WTC11 (cell line): ENCODE measurements around the gene DDX4.

Experiments
- CTCF ChIP-seq: fragments of 200-600 bp; IDR thresholded peaks from 2 replicates; pipeline ENCODE4 v1.8.0; 2022; ENCODE audit warnings: antibody characterized with exemption
- JUN ChIP-seq: sonication (generic); formaldehyde crosslinking; IDR thresholded peaks from 2 replicates; pipeline ENCODE4 v1.8.0; 2023; ENCODE audit warnings: mild to moderate bottlenecking, missing genetic modification reagents

- no peak for TF ChIP-seq CTCF
- TF ChIP-seq JUN (CRISPR knock-in tag): no peak
Observed at GRCh38 chr5:55758714-55759113, 20.9 kb downstream of the DDX4 start.
